Measurements from ENCODE around the gene CMTR1.

Gene CMTR1

GRCh38 chr6:37512400-37513011 is 79.5 kb downstream of the CMTR1 start:
- no peak for DNase-seq (ENCODE audit: low read depth)

- DNase-seq (ENCODE audit: low read depth): no peak
Measured at GRCh38 chr6:37513155-37513554, 80.1 kb downstream of the CMTR1 start.

- DNase-seq (ENCODE audit: low read depth): no peak
Measured at GRCh38 chr6:37513576-37513975, 80.6 kb downstream of the CMTR1 start.

- peak; percentile 27 for DNase-seq (ENCODE audit: low read depth)
Measured at GRCh38 chr6:37514321-37514771, 81.3 kb downstream of the CMTR1 start.

- DNase-seq (ENCODE audit: low read depth): no peak
Measured at GRCh38 chr6:37514837-37515236, 81.8 kb downstream of the CMTR1 start.

- no peak for DNase-seq (ENCODE audit: low read depth)
Measured at GRCh38 chr6:37515712-37516075, 82.7 kb downstream of the CMTR1 start.

GRCh38 chr6:37516076-37516919 is 83.3 kb downstream of the CMTR1 start:
- DNase-seq (ENCODE audit: low read depth): peak; percentile 74

GRCh38 chr6:37516920-37517405 is 83.9 kb downstream of the CMTR1 start:
- no peak for DNase-seq (ENCODE audit: low read depth)

- DNase-seq (ENCODE audit: low read depth): peak; percentile 51
Measured at GRCh38 chr6:37517411-37517812, 84.4 kb downstream of the CMTR1 start.

- DNase-seq (ENCODE audit: low read depth): no peak
Measured at GRCh38 chr6:37518116-37518515, 85.1 kb downstream of the CMTR1 start.

- DNase-seq (ENCODE audit: low read depth): no peak
Measured at GRCh38 chr6:37519461-37519860, 86.4 kb downstream of the CMTR1 start.

- DNase-seq (ENCODE audit: low read depth): no peak
Measured at GRCh38 chr6:37520926-37521325, 87.9 kb downstream of the CMTR1 start.

- DNase-seq (ENCODE audit: low read depth): no peak
Measured at GRCh38 chr6:37521674-37522073, 88.7 kb downstream of the CMTR1 start.

- DNase-seq (ENCODE audit: low read depth): no peak
Measured at GRCh38 chr6:37522836-37523235, 89.8 kb downstream of the CMTR1 start.

GRCh38 chr6:37523412-37523811 is 90.4 kb downstream of the CMTR1 start:
- DNase-seq (ENCODE audit: low read depth): no peak

- no peak for DNase-seq (ENCODE audit: low read depth)
Measured at GRCh38 chr6:37524025-37524969, 91.3 kb downstream of the CMTR1 start.

GRCh38 chr6:37524970-37525318 is 91.9 kb downstream of the CMTR1 start:
- DNase-seq (ENCODE audit: low read depth): no peak

- DNase-seq (ENCODE audit: low read depth): no peak
Measured at GRCh38 chr6:37525460-37526357, 92.7 kb downstream of the CMTR1 start.

- DNase-seq (ENCODE audit: low read depth): no peak
Measured at GRCh38 chr6:37528541-37528940, 95.5 kb downstream of the CMTR1 start.

GRCh38 chr6:37530297-37530696 is 97.3 kb downstream of the CMTR1 start:
- no peak for DNase-seq (ENCODE audit: low read depth)

GRCh38 chr6:37531026-37531425 is 98.0 kb downstream of the CMTR1 start:
- no peak for DNase-seq (ENCODE audit: low read depth)

Measured in stimulated activated CD8-positive, alpha-beta memory T cell treated with anti-CD3 and anti-CD28 coated beads, Interleukin-12 subunit alpha, Interleukin-12 subunit beta, amount 100 ng/mL, for 4 hours (primary cell).